Measurements from ENCODE around the gene TPO. TPM values are rescaled to one million over a fixed set of nuclear protein-coding genes. Genes with fewer than 3 reads are reported as not detected.
"Not testable (repeated sequence)": the region's sequence is repeated elsewhere in the genome, so short reads cannot be mapped to it uniquely, and the experiment has no call there.

The TPO gene
- total RNA-seq, 1 experiment from 2014 or later = not detected

DNA sequence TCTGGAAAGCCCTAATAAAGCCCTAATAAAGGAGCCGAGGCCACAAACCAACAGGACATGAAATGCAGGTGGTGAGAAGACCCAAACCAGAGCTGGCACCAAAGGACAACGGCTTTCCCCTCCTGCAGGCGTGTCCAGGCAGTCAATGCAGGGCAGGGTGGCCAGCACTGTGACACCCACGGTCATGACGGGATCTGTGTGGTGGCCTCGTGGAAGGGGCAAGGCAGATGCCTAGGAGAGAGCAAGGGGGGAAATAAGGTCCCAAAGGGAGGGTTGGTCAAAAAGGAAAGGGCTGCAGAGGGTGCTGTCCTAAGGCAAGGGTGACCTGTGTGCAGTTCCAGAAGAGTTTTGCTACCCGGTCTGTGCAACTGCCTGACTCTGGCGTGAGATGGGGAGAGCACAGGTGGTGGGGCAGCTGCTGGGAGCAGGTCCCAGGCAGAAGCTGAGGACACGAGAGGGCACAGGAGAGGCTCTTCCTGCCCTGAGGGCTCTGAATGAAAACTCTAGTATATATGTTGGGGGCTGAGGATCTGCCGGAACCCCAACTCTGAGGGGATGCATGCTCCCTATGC lies 156.7 kb downstream of the TPO start:
- intact Hi-C loops (cut with micrococcal nuclease; ENCODE audit: unreplicated experiment) = no loop called here
- no TSS peak for BruUV-seq (replicated peaks)
- H3K36me3 Mint-ChIP-seq (ENCODE audit: insufficient read depth, unreplicated experiment) = no peaks in the 10 kb centered on the region
- peaks cover 6% of the 10 kb centered on the region for H3K9me3 Mint-ChIP-seq (ENCODE audit: low read depth, unreplicated experiment)
- H3K27me3 Mint-ChIP-seq (ENCODE audit: unreplicated experiment) = no peaks in the 10 kb centered on the region
- CTCF ChIA-PET = no interaction called here
- TF ChIP-seq CTCF (IDR thresholded peaks at IDR 0.05; ENCODE audit: unreplicated experiment) = no peak
- H3K4me1 Mint-ChIP-seq (ENCODE audit: low read depth, unreplicated experiment) = no peaks in the 10 kb centered on the region
- H3K27ac Mint-ChIP-seq (ENCODE audit: unreplicated experiment) = no peak overlapping the region
- DNase-seq = no peak
- H3K4me3 Mint-ChIP-seq (ENCODE audit: low read depth, unreplicated experiment) = no peak overlapping the region

DNA sequence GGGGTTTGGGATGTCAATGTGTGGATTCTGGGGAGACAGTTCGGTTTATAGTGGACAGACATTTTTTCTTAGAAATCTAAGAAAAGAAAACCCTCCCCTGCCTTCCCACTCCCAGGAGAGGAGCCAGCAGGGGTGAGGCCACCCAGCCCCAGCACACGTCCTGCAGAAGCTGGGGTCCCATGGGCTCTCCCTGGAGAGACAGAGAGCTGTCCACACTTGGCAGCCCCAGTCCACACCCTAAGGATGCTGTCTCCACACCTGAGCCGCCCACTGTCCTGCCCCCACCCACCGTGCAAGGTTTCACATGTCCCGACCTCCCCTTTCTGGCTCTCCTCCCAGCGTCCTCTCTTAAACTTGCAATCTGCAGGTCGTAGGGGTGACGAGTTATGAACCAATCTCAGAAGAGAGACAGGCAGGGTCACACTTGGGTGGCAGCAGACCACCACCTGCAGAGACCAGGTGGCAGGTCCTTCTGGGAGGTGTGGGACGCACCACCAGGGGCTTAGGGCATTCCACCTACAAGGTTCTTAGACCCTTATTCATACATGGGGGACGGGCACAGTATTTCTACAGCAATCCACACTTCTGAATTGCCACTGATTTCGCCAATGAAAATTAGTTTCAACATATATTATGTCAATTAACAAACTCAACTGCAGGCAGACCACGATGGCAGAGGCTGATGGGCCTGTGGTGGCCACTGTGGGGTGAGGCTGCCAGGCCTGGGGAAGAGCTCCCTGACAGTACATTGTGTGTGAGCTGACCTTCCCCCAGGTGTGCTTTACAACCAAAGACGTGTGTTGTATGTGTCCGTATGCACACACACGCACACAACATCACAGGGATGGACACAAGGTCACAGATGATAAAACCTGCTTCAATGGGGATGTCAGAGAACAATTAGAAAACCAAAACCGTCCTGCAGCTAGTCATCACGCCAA lies 158.5 kb downstream of the TPO start:
- DNase-seq = no peak
- Mint-ChIP-seq H3K4me3 (ENCODE audit: low read depth, unreplicated experiment) (no peak overlapping the region), H3K27me3 (ENCODE audit: unreplicated experiment) (no peaks in the 10 kb centered on the region), H3K27ac (ENCODE audit: unreplicated experiment) (no peak overlapping the region), H3K36me3 (ENCODE audit: insufficient read depth, unreplicated experiment) (no peaks in the 10 kb centered on the region), H3K9me3 (ENCODE audit: low read depth, unreplicated experiment) (peaks cover 6% of the 10 kb centered on the region), H3K4me1 (ENCODE audit: low read depth, unreplicated experiment) (no peaks in the 10 kb centered on the region)
- BruUV-seq (replicated peaks) = no TSS peak
- intact Hi-C loops (cut with micrococcal nuclease; ENCODE audit: unreplicated experiment) = no loop called here
- no peak for TF ChIP-seq CTCF (IDR thresholded peaks at IDR 0.05; ENCODE audit: unreplicated experiment)
- CTCF ChIA-PET = no interaction called here

- Mint-ChIP-seq H3K4me3 (ENCODE audit: low read depth, unreplicated experiment) (no peak overlapping the region), H3K36me3 (ENCODE audit: insufficient read depth, unreplicated experiment) (no peaks in the 10 kb centered on the region), H3K27ac (ENCODE audit: unreplicated experiment) (no peak overlapping the region), H3K27me3 (ENCODE audit: unreplicated experiment) (no peaks in the 10 kb centered on the region), H3K9me3 (ENCODE audit: low read depth, unreplicated experiment) (peaks cover 6% of the 10 kb centered on the region), H3K4me1 (ENCODE audit: low read depth, unreplicated experiment) (no peaks in the 10 kb centered on the region)
- no peak for DNase-seq
- BruUV-seq (replicated peaks) = no TSS peak
- intact Hi-C loops (cut with micrococcal nuclease; ENCODE audit: unreplicated experiment) = no loop called here
- no peak for TF ChIP-seq CTCF (IDR thresholded peaks at IDR 0.05; ENCODE audit: unreplicated experiment)
- CTCF ChIA-PET = no interaction called here
Measured at GRCh38 chr2:1572638-1573037, 159.4 kb downstream of the TPO start.

- intact Hi-C loops (cut with micrococcal nuclease; ENCODE audit: unreplicated experiment) = no loop called here
- Mint-ChIP-seq H3K27ac (ENCODE audit: unreplicated experiment) (no peak overlapping the region), H3K4me3 (ENCODE audit: low read depth, unreplicated experiment) (no peak overlapping the region), H3K9me3 (ENCODE audit: low read depth, unreplicated experiment) (peaks cover 6% of the 10 kb centered on the region), H3K4me1 (ENCODE audit: low read depth, unreplicated experiment) (peaks cover 7% of the 10 kb centered on the region), H3K36me3 (ENCODE audit: insufficient read depth, unreplicated experiment) (no peaks in the 10 kb centered on the region), H3K27me3 (ENCODE audit: unreplicated experiment) (no peaks in the 10 kb centered on the region)
- no peak for DNase-seq
- CTCF ChIA-PET = no interaction called here
- BruUV-seq (replicated peaks) = no TSS peak
- TF ChIP-seq CTCF (IDR thresholded peaks at IDR 0.05; ENCODE audit: unreplicated experiment) = no peak
Measured at GRCh38 chr2:1577846-1578245, 164.6 kb downstream of the TPO start.

GRCh38 chr2:1581257-1581964 lies 168.1 kb downstream of the TPO start:
- DNase-seq; H3K4me3 Mint-ChIP-seq (ENCODE audit: low read depth, unreplicated experiment); H3K4me1 Mint-ChIP-seq (ENCODE audit: low read depth, unreplicated experiment); H3K9me3 Mint-ChIP-seq (ENCODE audit: low read depth, unreplicated experiment); BruUV-seq (replicated peaks); H3K27me3 Mint-ChIP-seq (ENCODE audit: unreplicated experiment); H3K36me3 Mint-ChIP-seq (ENCODE audit: insufficient read depth, unreplicated experiment); intact Hi-C loops (cut with micrococcal nuclease; ENCODE audit: unreplicated experiment); CTCF ChIA-PET; H3K27ac Mint-ChIP-seq (ENCODE audit: unreplicated experiment): not testable (repeated sequence)

Data from Calu3 (cell line).